Naive thymus-derived CD8-positive, alpha-beta T cell (primary cell): ENCODE data around the gene THBS1. TPM values are rescaled to one million over a fixed set of nuclear protein-coding genes. Genes with fewer than 3 reads are reported as not detected.
A peak's percentile ranks its signal among the peaks of the same experiment; 100 is the strongest.

Source experiments
- ATAC-seq, 2 donors: fragments of 150-1000 bp; cut with Tn5 transposase in 1 of 2; sonication (Bioruptor Pico), chemical (Tn5 transposase) in 1 of 2; 1 replicate in 1 of 2; 2 replicates in 1 of 2; pipeline ENCODE4 v1.10.0; 2021; ENCODE audit warnings: mild to moderate bottlenecking in 2 of 2, moderate library complexity in 2 of 2
- POLR2A ChIA-PET: fragments of 350-600 bp; sonication (Branson Sonifier 250); formaldehyde crosslinking; loops from one replicate; lab custom pipeline; 2021; ENCODE audit warnings: antibody characterized with exemption; lab: Charles Lee
- DNase-seq, 10 donors: peaks; one replicate each; pipeline versions ENCODE4 v3.0.0 to v3.0.0-alpha.2; 2020 to 2022
- H3K27ac Mint-ChIP-seq, 10 donors: one replicate each; pipeline ENCODE4 v1.8.0; 2020 to 2022; ENCODE audit warnings: mild to moderate bottlenecking in 10 of 10, mixed read lengths in 10 of 10, moderate library complexity in 4 of 10, inconsistent platforms in 1 of 10
- H3K27me3 Mint-ChIP-seq, 5 donors: one replicate each; pipeline ENCODE4 v1.8.0; 2021 to 2022; ENCODE audit warnings: mixed read lengths in 5 of 5
- H3K36me3 Mint-ChIP-seq, 3 donors: one replicate each; pipeline ENCODE4 v1.8.0; 2020 to 2022; ENCODE audit warnings: mixed read lengths in 3 of 3, mild to moderate bottlenecking in 2 of 3, inconsistent platforms in 1 of 3
- H3K4me1 Mint-ChIP-seq, 4 donors: one replicate each; pipeline ENCODE4 v1.8.0; 2021 to 2022; ENCODE audit warnings: mixed read lengths in 4 of 4
- H3K4me3 Mint-ChIP-seq, 10 donors: one replicate each; pipeline ENCODE4 v1.8.0; 2020 to 2022; ENCODE audit warnings: mild to moderate bottlenecking in 10 of 10, mixed read lengths in 10 of 10, moderate library complexity in 6 of 10, inconsistent platforms in 1 of 10
- H3K9me3 Mint-ChIP-seq, 9 donors: one replicate each; pipeline ENCODE4 v1.8.0; 2020 to 2022; ENCODE audit warnings: mixed read lengths in 9 of 9, mild to moderate bottlenecking in 3 of 9, inconsistent platforms in 1 of 9, moderate library complexity in 1 of 9
- polyA plus RNA-seq, 3 donors: library from polyadenylated mRNA; unstranded; fragments of 300-500 nt; fragmentation: Illumina TruSeq; gene quantifications; one replicate each; pipeline ENCODE4 v1.2.3, GENCODE V29; 2021
- total RNA-seq, 8 experiments: library from RNA in 2 of 8; stranded (reverse) in 2 of 8; gene quantifications; one replicate each; pipeline ENCODE4 v1.2.3 and lab custom pipeline; 2021 to 2026

Gene THBS1
- total and polyA plus RNA-seq, 5 experiments from 2014 or later: 0.02 to 6.5 (median 2.0) TPM; not detected in 1

DNA sequence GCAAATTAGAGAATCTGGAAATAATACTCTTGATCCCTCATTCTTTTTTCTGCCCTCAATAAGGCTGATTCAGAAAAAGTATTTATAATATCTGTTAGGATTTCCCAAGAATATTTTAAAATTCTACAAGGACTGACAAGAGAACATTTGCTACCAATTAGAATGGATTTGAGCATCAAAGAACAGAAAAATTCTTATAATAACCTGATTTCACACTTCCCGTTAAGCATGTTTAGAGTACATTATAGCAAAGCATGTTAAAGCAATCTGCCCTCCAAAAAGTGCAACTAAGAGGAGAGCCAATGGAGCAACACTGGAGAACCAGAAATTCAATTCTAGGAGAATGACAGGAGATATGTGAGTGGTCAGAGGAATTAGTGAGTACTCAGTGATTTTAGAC, 57.2 kb downstream of the THBS1 start:
- Mint-ChIP-seq H3K27ac (no peak overlapping the region), H3K4me1 (peaks cover 0 to 10% (median under 1%) of the 10 kb centered on the region in 4 donors)
- no peak for ATAC-seq

DNA sequence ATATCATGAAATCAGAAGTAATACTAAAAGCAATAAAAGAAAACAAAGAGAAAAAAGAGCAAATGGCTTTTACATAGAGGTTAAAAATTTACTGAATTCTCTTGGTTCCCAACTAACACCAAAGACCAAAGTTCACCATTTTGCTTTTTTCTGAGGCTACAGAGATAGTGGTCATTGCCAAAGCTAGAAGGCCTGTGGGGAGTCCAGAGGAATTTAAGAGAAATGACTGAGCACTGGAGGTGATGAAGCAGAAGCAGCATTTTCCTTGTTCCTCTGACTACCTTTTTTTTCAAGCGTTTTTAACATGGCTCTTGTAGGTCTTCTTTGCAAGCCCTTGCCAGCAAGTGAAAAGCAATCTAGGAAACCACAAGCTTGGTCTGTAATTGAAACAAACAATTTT, 58.2 kb downstream of the THBS1 start:
- no peaks in the 10 kb centered on the region for H3K36me3 Mint-ChIP-seq
- POLR2A ChIA-PET: no interaction called here
- ATAC-seq: no peak

More for the DNA sequence above, 57.2 kb downstream of the THBS1 start:
- no peaks in the 10 kb centered on the region for H3K36me3 Mint-ChIP-seq
- no peak for DNase-seq
- no peak overlapping the region for H3K4me3 Mint-ChIP-seq
- POLR2A ChIA-PET: no interaction called here
- peaks cover 0 to 11% (median 2%) of the 10 kb centered on the region in 5 donors for H3K27me3 Mint-ChIP-seq
- H3K9me3 Mint-ChIP-seq: peaks cover 0 to 4% (median 0%) of the 10 kb centered on the region in 9 donors

GRCh38 chr15:39640665-39641064, 59.8 kb downstream of the THBS1 start:
- POLR2A ChIA-PET: no interaction called here
- DNase-seq: no peak
- ATAC-seq: no peak
- H3K27me3 Mint-ChIP-seq: peaks cover 0 to 11% (median 2%) of the 10 kb centered on the region in 5 donors
- no peak overlapping the region for H3K27ac Mint-ChIP-seq
- no peak overlapping the region for H3K4me3 Mint-ChIP-seq
- peaks cover 0 to 4% (median 0%) of the 10 kb centered on the region in 9 donors for H3K9me3 Mint-ChIP-seq
- H3K4me1 Mint-ChIP-seq: peaks cover 0 to 10% (median under 1%) of the 10 kb centered on the region in 4 donors
- H3K36me3 Mint-ChIP-seq: no peaks in the 10 kb centered on the region

More for the DNA sequence above, 58.2 kb downstream of the THBS1 start:
- no peak for DNase-seq
- peaks cover 0 to 11% (median 2%) of the 10 kb centered on the region in 5 donors for H3K27me3 Mint-ChIP-seq
- H3K4me1 Mint-ChIP-seq: peaks cover 0 to 10% (median under 1%) of the 10 kb centered on the region in 4 donors
- H3K4me3 Mint-ChIP-seq: no peak overlapping the region
- no peak overlapping the region for H3K27ac Mint-ChIP-seq
- peaks cover 0 to 4% (median 0%) of the 10 kb centered on the region in 9 donors for H3K9me3 Mint-ChIP-seq

DNA sequence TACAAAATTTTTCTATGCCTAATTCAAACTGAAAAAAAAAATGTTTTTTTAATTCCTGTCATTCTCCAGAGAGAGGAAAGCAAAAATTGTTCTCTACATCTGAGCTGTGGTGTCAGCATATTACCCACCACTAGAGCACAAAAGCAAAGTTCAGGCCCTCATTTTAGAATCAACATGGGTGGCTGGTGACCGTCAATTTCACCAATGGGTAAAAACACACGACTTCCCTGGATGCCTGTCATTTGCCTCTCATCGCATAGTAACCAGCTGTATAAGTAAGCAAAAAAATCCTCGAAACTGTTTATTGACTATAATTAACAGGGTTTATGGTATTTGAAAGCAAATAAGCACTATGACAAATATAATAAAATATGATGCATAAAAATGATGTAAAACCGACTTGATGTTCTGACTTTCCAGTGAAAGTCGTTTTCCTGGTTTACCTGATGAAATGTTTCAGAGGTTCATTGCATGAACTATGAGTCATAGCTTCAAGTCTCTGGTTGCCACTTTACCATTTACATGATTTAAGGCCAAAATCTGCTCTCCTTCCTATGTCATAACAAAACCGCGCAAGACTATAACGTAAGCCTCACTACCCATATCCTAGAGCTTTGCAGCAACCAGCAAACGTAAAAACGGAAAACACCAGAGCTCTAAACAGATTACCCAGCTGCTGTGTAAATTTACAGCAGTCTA, 60.5 kb downstream of the THBS1 start:
- Mint-ChIP-seq H3K4me1 (peaks cover 0 to 10% (median under 1%) of the 10 kb centered on the region in 4 donors), H3K27ac (peak overlapping the region in 1 of 10 donors; percentile 1), H3K27me3 (peaks cover 0 to 7% (median 0%) of the 10 kb centered on the region in 5 donors), H3K9me3 (no peaks in the 10 kb centered on the region), H3K4me3 (no peak overlapping the region), H3K36me3 (no peaks in the 10 kb centered on the region)
- no peak for DNase-seq
- ATAC-seq: no peak
- POLR2A ChIA-PET: no interaction called here

DNA sequence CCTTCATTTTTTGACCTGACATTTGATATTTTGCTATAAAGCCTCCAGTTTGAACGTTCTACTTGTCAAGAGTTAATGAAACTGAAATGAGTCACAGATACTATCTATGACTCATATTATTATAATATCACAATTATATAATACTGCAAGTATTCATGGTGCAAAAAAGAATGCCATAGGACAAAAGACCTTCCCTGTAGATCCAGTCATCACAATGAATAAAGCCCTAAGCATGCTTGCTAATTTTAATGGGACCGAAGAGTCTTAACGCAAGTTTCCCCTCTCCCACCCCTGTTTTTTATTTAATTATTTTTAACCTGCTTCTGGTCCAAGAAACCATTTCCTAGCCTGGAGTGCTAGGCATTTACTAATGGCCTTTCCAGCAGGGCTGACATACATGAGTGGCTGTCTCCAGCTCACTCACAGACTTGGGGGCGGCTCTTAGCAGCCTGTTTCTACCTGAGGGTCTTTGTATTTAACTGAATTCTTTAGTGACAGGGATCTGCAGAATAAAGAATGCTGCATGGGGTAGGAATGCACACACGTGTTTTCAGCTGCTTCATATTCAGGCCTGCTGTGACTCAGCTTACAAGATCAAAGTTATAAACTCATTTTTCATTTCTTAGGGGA, 61.2 kb downstream of the THBS1 start:
- Mint-ChIP-seq H3K4me3 (no peak overlapping the region), H3K4me1 (peaks cover 0 to 10% (median under 1%) of the 10 kb centered on the region in 4 donors)

DNA sequence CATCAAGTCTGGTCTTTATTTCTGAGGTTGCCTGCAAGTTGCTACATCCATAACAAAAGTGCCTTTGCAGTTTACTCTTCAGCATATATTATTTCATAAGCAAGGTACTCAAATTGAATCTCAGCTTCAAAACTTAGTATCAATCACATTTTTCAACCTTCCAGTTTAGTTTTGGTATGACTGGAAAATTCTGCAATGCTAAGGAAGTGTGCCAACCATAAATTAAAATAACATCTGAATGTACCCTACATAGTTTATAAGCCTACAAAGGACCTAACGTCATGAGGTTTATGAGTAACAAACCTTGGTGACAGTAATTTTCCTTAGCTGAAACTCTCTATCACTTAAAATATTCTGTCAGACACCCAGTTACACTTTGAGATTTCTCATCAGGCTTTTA, 62.8 kb downstream of the THBS1 start:
- H3K4me3 Mint-ChIP-seq: no peak overlapping the region
- H3K27me3 Mint-ChIP-seq: peaks cover 0 to 2% (median 0%) of the 10 kb centered on the region in 5 donors
- peaks cover 0 to 10% (median under 1%) of the 10 kb centered on the region in 4 donors for H3K4me1 Mint-ChIP-seq
- no peaks in the 10 kb centered on the region for H3K36me3 Mint-ChIP-seq
- ATAC-seq (no peak), DNase-seq (no peak)
- no peaks in the 10 kb centered on the region for H3K9me3 Mint-ChIP-seq
- POLR2A ChIA-PET: no interaction called here
- no peak overlapping the region for H3K27ac Mint-ChIP-seq

More for the DNA sequence above, 61.2 kb downstream of the THBS1 start:
- H3K27me3 Mint-ChIP-seq: peaks cover 0 to 3% (median 0%) of the 10 kb centered on the region in 5 donors
- POLR2A ChIA-PET: no interaction called here
- no peaks in the 10 kb centered on the region for H3K36me3 Mint-ChIP-seq
- H3K27ac Mint-ChIP-seq: peak overlapping the region in 1 of 10 donors; percentile 81
- DNase-seq: no peak
- H3K9me3 Mint-ChIP-seq: no peaks in the 10 kb centered on the region
- ATAC-seq: no peak

GRCh38 chr15:39644136-39644535, 63.3 kb downstream of the THBS1 start:
- Mint-ChIP-seq H3K27ac (peak overlapping the region in 1 of 10 donors; percentile 39), H3K27me3 (peaks cover 0 to 2% (median 0%) of the 10 kb centered on the region in 5 donors), H3K36me3 (no peaks in the 10 kb centered on the region), H3K9me3 (no peaks in the 10 kb centered on the region), H3K4me1 (peaks cover 0 to 10% (median under 1%) of the 10 kb centered on the region in 4 donors), H3K4me3 (no peak overlapping the region)
- POLR2A ChIA-PET: no interaction called here
- ATAC-seq (no peak), DNase-seq (no peak)

GRCh38 chr15:39645138-39645975, 64.5 kb downstream of the THBS1 start:
- Mint-ChIP-seq H3K9me3 (no peaks in the 10 kb centered on the region), H3K4me1 (peaks cover 0 to 9% (median under 1%) of the 10 kb centered on the region in 4 donors), H3K4me3 (no peak overlapping the region), H3K36me3 (no peaks in the 10 kb centered on the region), H3K27me3 (no peaks in the 10 kb centered on the region), H3K27ac (no peak overlapping the region)
- DNase-seq: no peak
- no peak for ATAC-seq
- POLR2A ChIA-PET: no interaction called here

- Mint-ChIP-seq H3K4me1 (peaks cover 0 to 4% (median under 1%) of the 10 kb centered on the region in 4 donors), H3K27me3 (no peaks in the 10 kb centered on the region), H3K9me3 (no peaks in the 10 kb centered on the region), H3K27ac (no peak overlapping the region), H3K36me3 (no peaks in the 10 kb centered on the region), H3K4me3 (no peak overlapping the region)
- no peak for ATAC-seq
- no peak for DNase-seq
- POLR2A ChIA-PET: no interaction called here
Observed at GRCh38 chr15:39645976-39646257, 65.0 kb downstream of the THBS1 start.

GRCh38 chr15:39646425-39646824, 65.5 kb downstream of the THBS1 start:
- Mint-ChIP-seq H3K4me1 (peaks cover 0 to 2% (median under 1%) of the 10 kb centered on the region in 4 donors), H3K27me3 (no peaks in the 10 kb centered on the region), H3K36me3 (no peaks in the 10 kb centered on the region), H3K4me3 (no peak overlapping the region), H3K9me3 (no peaks in the 10 kb centered on the region), H3K27ac (no peak overlapping the region)
- POLR2A ChIA-PET: no interaction called here
- ATAC-seq: no peak
- no peak for DNase-seq
